SJSA1 (cell line): ENCODE measurements around the gene CD37. TPM values are rescaled to one million over a fixed set of nuclear protein-coding genes. Genes with fewer than 3 reads are reported as not detected.

ENCODE experiments used
- DNase-seq, 2 experiments: peaks; one replicate each; pipeline ENCODE4 v3.0.0-alpha.2; 2015 to 2020; ENCODE audit warnings: low spot score in 2 of 2, low read depth in 1 of 2
- H3K27ac ChIP-seq: fragments of 250-450 bp; sonication (Bioruptor Pico); 2 replicates; pipeline ENCODE4 v1.5.1; 2020; ENCODE audit warnings: mild to moderate bottlenecking, moderate library complexity
- H3K27me3 ChIP-seq: fragments of 250-450 bp; sonication (Bioruptor Pico); replicated peaks from 2 replicates; pipeline ENCODE4 v1.5.1; 2020; ENCODE audit warnings: mild to moderate bottlenecking, moderate library complexity
- H3K36me3 ChIP-seq: fragments of 250-450 bp; sonication (Bioruptor Pico); 2 replicates; pipeline ENCODE4 v1.5.1; 2020; ENCODE audit warnings: mild to moderate bottlenecking
- H3K4me1 ChIP-seq: fragments of 250-450 bp; sonication (Bioruptor Pico); replicated peaks from 2 replicates; pipeline ENCODE4 v1.6.1; 2021; ENCODE audit warnings: mild to moderate bottlenecking
- H3K4me3 ChIP-seq: fragments of 250-450 bp; sonication (Bioruptor Pico); 2 replicates; pipeline ENCODE4 v1.5.1; 2020; ENCODE audit warnings: mild to moderate bottlenecking
- H3K9me3 ChIP-seq: fragments of 250-450 bp; sonication (Bioruptor Pico); replicated peaks from 2 replicates; pipeline ENCODE4 v1.5.1; 2020; ENCODE audit warnings: mild to moderate bottlenecking
- total RNA-seq: library from RNA; depleted of rRNA; stranded (reverse); fragments of >200 nt; shearing (Covaris generic); gene quantifications from 2 replicates; pipeline ENCODE4 v1.2.3, GENCODE V29; 2014

The CD37 gene
- total RNA-seq, 1 experiment from 2014 or later: not detected

GRCh38 chr19:49344505-49345423 is 9.6 kb downstream of the CD37 start:
- H3K27me3 ChIP-seq: no peaks in the 10 kb centered on the region
- H3K4me1 ChIP-seq: 0 out of 2 replicates have a peak, but pooled peaks cover 3% of the 10 kb centered on the region
- H3K4me3 ChIP-seq: no peak overlapping the region
- DNase-seq: no peak
- no peaks in the 10 kb centered on the region for H3K9me3 ChIP-seq
- no peak overlapping the region for H3K27ac ChIP-seq
- H3K36me3 ChIP-seq: peaks cover 70% of the 10 kb centered on the region

GRCh38 chr19:49347191-49347590 is 12.0 kb downstream of the CD37 start:
- Histone ChIP-seq H3K4me1 (no peaks in the 10 kb centered on the region), H3K27me3 (no peaks in the 10 kb centered on the region), H3K4me3 (no peak overlapping the region), H3K36me3 (peaks cover 74% of the 10 kb centered on the region), H3K27ac (no peak overlapping the region), H3K9me3 (no peaks in the 10 kb centered on the region)
- DNase-seq: no peak

GRCh38 chr19:49347835-49348234 is 12.6 kb downstream of the CD37 start:
- H3K27ac ChIP-seq: no peak overlapping the region
- H3K4me1 ChIP-seq: no peaks in the 10 kb centered on the region
- peaks cover 68% of the 10 kb centered on the region for H3K36me3 ChIP-seq
- H3K4me3 ChIP-seq: no peak overlapping the region
- no peaks in the 10 kb centered on the region for H3K27me3 ChIP-seq
- no peak for DNase-seq
- no peaks in the 10 kb centered on the region for H3K9me3 ChIP-seq

GRCh38 chr19:49348305-49349189 is 13.3 kb downstream of the CD37 start:
- Histone ChIP-seq H3K36me3 (peaks cover 62% of the 10 kb centered on the region), H3K4me3 (no peak overlapping the region), H3K27me3 (no peaks in the 10 kb centered on the region), H3K4me1 (no peaks in the 10 kb centered on the region), H3K9me3 (no peaks in the 10 kb centered on the region), H3K27ac (no peak overlapping the region)
- DNase-seq: no peak

GRCh38 chr19:49349567-49349966 is 14.4 kb downstream of the CD37 start:
- Histone ChIP-seq H3K27me3 (no peaks in the 10 kb centered on the region), H3K36me3 (peaks cover 63% of the 10 kb centered on the region), H3K4me3 (no peak overlapping the region)

GRCh38 chr19:49355909-49356353 is 20.7 kb downstream of the CD37 start:
- Histone ChIP-seq H3K36me3 (peaks cover 41% of the 10 kb centered on the region), H3K4me3 (no peak overlapping the region), H3K9me3 (no peaks in the 10 kb centered on the region), H3K4me1 (no peaks in the 10 kb centered on the region), H3K27ac (no peak overlapping the region), H3K27me3 (no peaks in the 10 kb centered on the region)
- no peak for DNase-seq

More at GRCh38 chr19:49349567-49349966, 14.4 kb downstream of the CD37 start:
- Histone ChIP-seq H3K27ac (no peak overlapping the region), H3K9me3 (no peaks in the 10 kb centered on the region), H3K4me1 (no peaks in the 10 kb centered on the region)
- DNase-seq: no peak

GRCh38 chr19:49356382-49356781 is 21.2 kb downstream of the CD37 start:
- no peak overlapping the region for H3K4me3 ChIP-seq
- H3K27me3 ChIP-seq: no peaks in the 10 kb centered on the region
- no peak for DNase-seq
- H3K36me3 ChIP-seq: peaks cover 36% of the 10 kb centered on the region
- no peak overlapping the region for H3K27ac ChIP-seq
- peaks cover 4% of the 10 kb centered on the region for H3K4me1 ChIP-seq
- no peaks in the 10 kb centered on the region for H3K9me3 ChIP-seq

- DNase-seq: no peak
- Histone ChIP-seq H3K27me3 (no peaks in the 10 kb centered on the region), H3K9me3 (no peaks in the 10 kb centered on the region), H3K4me1 (peaks cover 4% of the 10 kb centered on the region), H3K27ac (no peak overlapping the region), H3K36me3 (peaks cover 35% of the 10 kb centered on the region), H3K4me3 (no peak overlapping the region)
Measured at GRCh38 chr19:49357186-49357585, 22.0 kb downstream of the CD37 start.

- Histone ChIP-seq H3K36me3 (peaks cover 24% of the 10 kb centered on the region), H3K27ac (no peak overlapping the region), H3K4me3 (no peak overlapping the region), H3K4me1 (peaks cover 15% of the 10 kb centered on the region), H3K27me3 (no peaks in the 10 kb centered on the region), H3K9me3 (no peaks in the 10 kb centered on the region)
- no peak for DNase-seq
Measured at GRCh38 chr19:49359851-49360820, 24.9 kb downstream of the CD37 start.

- H3K27me3 ChIP-seq: no peaks in the 10 kb centered on the region
- peaks cover 15% of the 10 kb centered on the region for H3K4me1 ChIP-seq
- peak overlapping the region; percentile 65 for H3K4me3 ChIP-seq
- H3K9me3 ChIP-seq: no peaks in the 10 kb centered on the region
- H3K27ac ChIP-seq: peak overlapping the region; percentile 63
- peak; percentile 82 to 83 for DNase-seq
- H3K36me3 ChIP-seq: peaks cover 22% of the 10 kb centered on the region
Measured at GRCh38 chr19:49361438-49362047, 26.3 kb downstream of the CD37 start.

GRCh38 chr19:49362048-49362928 is 27.1 kb downstream of the CD37 start, which contains the start of gene TEAD2:
TSS of gene TEAD2 (minus strand) at chr19:49362416. CDS start at chr19:49360075, 2,341 bp downstream.
- Histone ChIP-seq H3K27me3 (no peaks in the 10 kb centered on the region), H3K9me3 (no peaks in the 10 kb centered on the region), H3K36me3 (peaks cover 22% of the 10 kb centered on the region), H3K27ac (peak within 1 kb of the TSS; percentile 63), H3K4me1 (peaks cover 15% of the 10 kb centered on the region), H3K4me3 (peak within 1 kb of the TSS; percentile 65)
- DNase-seq: peak; percentile 63 to 76

GRCh38 chr19:49362929-49363267 is 27.7 kb downstream of the CD37 start:
- Histone ChIP-seq H3K9me3 (no peaks in the 10 kb centered on the region), H3K4me3 (peak overlapping the region; percentile 65), H3K27ac (peak overlapping the region; percentile 3; the same call in 1 of the 2 replicates), H3K36me3 (peaks cover 16% of the 10 kb centered on the region), H3K4me1 (peaks cover 15% of the 10 kb centered on the region), H3K27me3 (no peaks in the 10 kb centered on the region)
- no peak for DNase-seq
